ENCODE measurements around the gene UFSP1.

- TF ChIP-seq CTCF (IDR thresholded peaks at IDR 0.05) (no peak), POLR2A (IDR thresholded peaks at IDR 0.05) (no peak)
Measured at GRCh38 chr7:100861616-100861985, 27.9 kb downstream of the UFSP1 start.
